K562 (cell line): ENCODE results near the gene SLC16A13. TPM values are rescaled to one million over a fixed set of nuclear protein-coding genes. Genes with fewer than 3 reads are reported as not detected.

Source experiments
- DIDO1 ChIP-seq: fragments of 450-650 bp; IDR thresholded peaks from 2 replicates; pipeline ENCODE4 v1.6.1; 2016; ENCODE audit warnings: low read depth, missing biosample characterization, missing genetic modification characterization
- ETV5 ChIP-seq: sonication (generic); formaldehyde crosslinking; IDR thresholded peaks from 2 replicates; pipeline ENCODE4 v1.4.0; 2020; ENCODE audit warnings: low read depth, mild to moderate bottlenecking, missing genetic modification reagents
- FUS ChIP-seq: fragments of 200-400 bp; formaldehyde crosslinking; optimal IDR thresholded peaks from 2 replicates; pipeline ENCODE3; 2017; ENCODE audit warnings: low read depth, low read length
- HEY1 ChIP-seq: fragments of 250-450 bp; sonication (Bioruptor Pico); IDR thresholded peaks from 2 replicates; pipeline ENCODE4 v1.5.0; 2020; ENCODE audit warnings: mild to moderate bottlenecking, moderate library complexity, borderline replicate concordance
- HMGN3 ChIP-seq: IDR thresholded peaks from 2 replicates; pipeline ENCODE4 v1.6.1; 2011; ENCODE audit warnings: borderline replicate concordance, low read depth, mild to moderate bottlenecking, mixed read lengths, low read length; ENCODE audit not compliant: insufficient read length; ENCODE audit errors: extremely low read depth
- IRF2 ChIP-seq: sonication (generic); formaldehyde crosslinking; IDR thresholded peaks from 2 replicates; pipeline ENCODE4 v1.8.1; 2022; ENCODE audit warnings: mild to moderate bottlenecking, missing genetic modification reagents
- KLF10 ChIP-seq: fragments of 250-450 bp; sonication (Bioruptor Pico); IDR thresholded peaks from 2 replicates; pipeline ENCODE4 v1.6.1; 2021; ENCODE audit warnings: matching md5 sums
- MYNN ChIP-seq, 2 experiments: sonication (generic); formaldehyde crosslinking in 1 of 2; IDR thresholded peaks; 2 replicates each; pipeline versions ENCODE4 v1.5.0 to v1.6.1; 2016 to 2020; ENCODE audit warnings: antibody characterized with exemption in 1 of 2, missing genetic modification reagents in 1 of 2
- POLR2AphosphoS5 ChIP-seq: IDR thresholded peaks from 2 replicates; pipeline ENCODE4 v1.6.1; 2011; ENCODE audit warnings: mild to moderate bottlenecking, low read depth, low read length, moderate library complexity; ENCODE audit not compliant: control insufficient read depth, insufficient read depth
- RBFOX2 ChIP-seq: fragments of 200-400 bp; formaldehyde crosslinking; IDR thresholded peaks from 2 replicates; pipeline ENCODE4 v1.6.1; 2017; ENCODE audit warnings: low read depth, mild to moderate bottlenecking, low read length, moderate library complexity
- RBM22 ChIP-seq: fragments of 200-400 bp; formaldehyde crosslinking; IDR thresholded peaks from 2 replicates; pipeline ENCODE4 v1.6.1; 2018; ENCODE audit warnings: low read length, low read depth; ENCODE audit not compliant: poor library complexity, severe bottlenecking
- RFX5 ChIP-seq: IDR thresholded peaks from 2 replicates; pipeline ENCODE4 v1.6.1; 2011; ENCODE audit warnings: low read depth, mild to moderate bottlenecking, improper control_type of control experiment, low read length
- SNIP1 ChIP-seq: fragments of 450-650 bp; IDR thresholded peaks from 2 replicates; pipeline ENCODE4 v1.7.1; 2017; ENCODE audit warnings: low read depth, mild to moderate bottlenecking
- SP1 ChIP-seq: sonication (generic); formaldehyde crosslinking; IDR thresholded peaks from 2 replicates; pipeline ENCODE4 v1.8.1; 2022; ENCODE audit warnings: mild to moderate bottlenecking, missing genetic modification reagents
- TAF9B ChIP-seq: fragments of 450-650 bp; IDR thresholded peaks from 2 replicates; pipeline ENCODE4 v1.6.1; 2018; ENCODE audit warnings: mild to moderate bottlenecking; ENCODE audit not compliant: partially characterized antibody
- TAL1 ChIP-seq: fragments of 450-650 bp; IDR thresholded peaks from 2 replicates; pipeline ENCODE4 v1.6.1; 2016; ENCODE audit warnings: mild to moderate bottlenecking
- THRAP3 ChIP-seq: fragments of 450-650 bp; IDR thresholded peaks from 2 replicates; pipeline ENCODE4 v1.6.1; 2016; ENCODE audit warnings: mild to moderate bottlenecking, inconsistent platforms, borderline replicate concordance
- ZNF253 ChIP-seq: fragments of 250-450 bp; sonication (Bioruptor Pico); conservative IDR thresholded peaks from 2 replicates; pipeline ENCODE4 v1.6.1; 2021; ENCODE audit warnings: mild to moderate bottlenecking
- ZNF431 ChIP-seq: sonication (generic); formaldehyde crosslinking; IDR thresholded peaks from 2 replicates; pipeline ENCODE4 v1.8.0; 2022; ENCODE audit warnings: mild to moderate bottlenecking, missing genetic modification reagents
- ZNF445 ChIP-seq: fragments of 250-450 bp; sonication (Bioruptor Pico); IDR thresholded peaks from 2 replicates; pipeline ENCODE4 v1.4.0; 2020; ENCODE audit warnings: low read depth, mild to moderate bottlenecking, moderate library complexity
- ZNF561 ChIP-seq: fragments of 450-650 bp; formaldehyde crosslinking; conservative IDR thresholded peaks from 2 replicates; pipeline ENCODE4 v1.4.0; 2020; ENCODE audit warnings: mild to moderate bottlenecking, moderate library complexity
- ZNF76 ChIP-seq: fragments of 250-450 bp; sonication (Bioruptor Pico); IDR thresholded peaks from 2 replicates; pipeline ENCODE4 v1.4.0; 2020; ENCODE audit warnings: mild to moderate bottlenecking, moderate library complexity, borderline replicate concordance
- polyA plus RNA-seq, 8 experiments: library from polyadenylated mRNA; depleted of rRNA in 4 of 8; stranded (reverse) in 5 of 8; unstranded in 3 of 8; fragments of >200 nt; fragmentation: Nextera tagmentation in 2 of 8; fragmentation: Illumina TruSeq in 1 of 8; extraction: Ambion mirVana in 2 of 8; extraction: Trizol in 1 of 8; gene quantifications; 2 replicates each; pipeline versions ENCODE4 v1.2.1 to v1.2.3, GENCODE V29; 2011 to 2014; ENCODE audit warnings: inconsistent platforms in 1 of 8, missing spikeins in 1 of 8
- total RNA-seq, 7 experiments: library from RNA; depleted of rRNA in 6 of 7; stranded (reverse); fragments of >200 nt in 6 of 7; fragmentation: Illumina TruSeq in 2 of 7; extraction: Trizol in 2 of 7; gene quantifications; 2 replicates each; pipeline versions ENCODE4 v1.2.1 to v1.2.3, GENCODE V29; 2011 to 2021; ENCODE audit warnings: low replicate concordance in 1 of 7
- TF ChIP-seq, protein P1 (sequence below): fragments of 450-650 bp; IDR thresholded peaks from 2 replicates; pipeline ENCODE4 v1.6.1; 2018; ENCODE audit warnings: mild to moderate bottlenecking, low read depth; ENCODE audit not compliant: partially characterized antibody
- TF ChIP-seq, protein P2 (sequence below): fragments of 250-450 bp; sonication (Bioruptor Pico); IDR thresholded peaks from 2 replicates; pipeline ENCODE4 v1.5.0; 2021
- TF ChIP-seq, protein P3 (sequence below): fragments of 450-650 bp; formaldehyde crosslinking; IDR thresholded peaks from 2 replicates; pipeline ENCODE4 v1.4.0; 2020; ENCODE audit warnings: mild to moderate bottlenecking, mixed read lengths

Gene SLC16A13
- total and polyA plus RNA-seq, 9 of the 15 experiments (the other 6 are each of a cell fraction or from before 2014, with no cell fraction given), result 0.04 to 5.6 (median 0.87) TPM

DNA sequence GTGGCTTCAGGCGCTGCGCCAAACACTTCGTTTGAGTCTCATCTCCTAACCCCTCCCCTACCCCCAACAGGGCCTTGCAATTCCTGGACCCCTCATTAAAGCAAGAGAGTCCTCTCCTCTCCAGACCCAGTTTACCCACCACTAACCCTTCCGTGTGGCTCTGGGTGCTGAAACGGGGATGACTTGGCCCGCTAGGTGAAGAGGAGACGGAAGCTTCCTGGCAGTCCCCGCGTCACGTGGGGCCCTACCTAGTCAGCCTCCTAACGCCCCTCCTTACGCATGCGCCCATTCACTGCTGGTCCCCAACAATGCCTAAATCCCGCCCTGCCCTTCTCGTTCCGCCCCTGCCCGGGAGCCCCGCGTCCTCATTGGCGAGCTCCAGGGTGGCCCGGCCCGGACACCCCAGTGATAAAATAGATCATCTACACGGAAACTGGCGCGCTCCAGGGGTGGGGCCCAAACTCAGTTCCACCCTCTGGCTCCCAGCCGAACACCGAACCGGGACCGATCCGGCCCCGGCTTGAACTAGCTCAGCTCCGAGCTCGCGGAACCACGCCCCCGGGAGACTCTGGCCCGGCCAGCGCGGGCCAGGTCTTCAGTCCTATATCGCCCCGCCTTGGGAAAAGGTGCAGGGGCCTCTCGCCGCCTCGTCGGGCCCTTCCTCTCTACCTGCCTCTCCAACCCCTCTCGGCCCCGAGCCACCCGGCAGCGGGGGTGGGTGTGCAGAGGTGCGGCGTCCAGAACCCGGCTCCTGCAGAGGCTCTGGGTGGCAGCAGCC lies at the start of gene SLC16A13 (continued):
- TF ChIP-seq, protein P1, sequence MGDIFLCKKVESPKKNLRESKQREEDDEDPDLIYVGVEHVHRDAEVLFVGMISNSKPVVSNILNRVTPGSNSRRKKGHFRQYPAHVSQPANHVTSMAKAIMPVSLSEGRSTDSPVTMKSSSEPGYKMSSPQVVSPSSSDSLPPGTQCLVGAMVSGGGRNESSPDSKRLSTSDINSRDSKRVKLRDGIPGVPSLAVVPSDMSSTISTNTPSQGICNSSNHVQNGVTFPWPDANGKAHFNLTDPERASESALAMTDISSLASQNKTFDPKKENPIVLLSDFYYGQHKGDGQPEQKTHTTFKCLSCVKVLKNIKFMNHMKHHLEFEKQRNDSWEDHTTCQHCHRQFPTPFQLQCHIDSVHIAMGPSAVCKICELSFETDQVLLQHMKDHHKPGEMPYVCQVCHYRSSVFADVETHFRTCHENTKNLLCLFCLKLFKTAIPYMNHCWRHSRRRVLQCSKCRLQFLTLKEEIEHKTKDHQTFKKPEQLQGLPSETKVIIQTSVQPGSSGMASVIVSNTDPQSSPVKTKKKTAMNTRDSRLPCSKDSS, result no peak
- TF ChIP-seq ZNF431, result no peak
- TF ChIP-seq POLR2AphosphoS5, result peak; percentile 84
- no peak; the same call in 1 of the 2 replicates for TF ChIP-seq ETV5
- no peak for TF ChIP-seq RBM22
- TF ChIP-seq TAF9B, result peak; percentile 29
- TF ChIP-seq IRF2, result no peak
- no peak for TF ChIP-seq RFX5
- TF ChIP-seq, protein P2, sequence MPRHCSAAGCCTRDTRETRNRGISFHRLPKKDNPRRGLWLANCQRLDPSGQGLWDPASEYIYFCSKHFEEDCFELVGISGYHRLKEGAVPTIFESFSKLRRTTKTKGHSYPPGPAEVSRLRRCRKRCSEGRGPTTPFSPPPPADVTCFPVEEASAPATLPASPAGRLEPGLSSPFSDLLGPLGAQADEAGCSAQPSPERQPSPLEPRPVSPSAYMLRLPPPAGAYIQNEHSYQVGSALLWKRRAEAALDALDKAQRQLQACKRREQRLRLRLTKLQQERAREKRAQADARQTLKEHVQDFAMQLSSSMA (CRISPR knock-in tag), result no peak
- TF ChIP-seq ZNF76 (CRISPR knock-in tag), result no peak
- TF ChIP-seq KLF10 (CRISPR knock-in tag), result no peak
- no peak for TF ChIP-seq ZNF561 (CRISPR knock-in tag)
- TF ChIP-seq ZNF253 (CRISPR knock-in tag), result no peak
- no peak for TF ChIP-seq HMGN3
- TF ChIP-seq SNIP1, result no peak
- TF ChIP-seq, protein P3, sequence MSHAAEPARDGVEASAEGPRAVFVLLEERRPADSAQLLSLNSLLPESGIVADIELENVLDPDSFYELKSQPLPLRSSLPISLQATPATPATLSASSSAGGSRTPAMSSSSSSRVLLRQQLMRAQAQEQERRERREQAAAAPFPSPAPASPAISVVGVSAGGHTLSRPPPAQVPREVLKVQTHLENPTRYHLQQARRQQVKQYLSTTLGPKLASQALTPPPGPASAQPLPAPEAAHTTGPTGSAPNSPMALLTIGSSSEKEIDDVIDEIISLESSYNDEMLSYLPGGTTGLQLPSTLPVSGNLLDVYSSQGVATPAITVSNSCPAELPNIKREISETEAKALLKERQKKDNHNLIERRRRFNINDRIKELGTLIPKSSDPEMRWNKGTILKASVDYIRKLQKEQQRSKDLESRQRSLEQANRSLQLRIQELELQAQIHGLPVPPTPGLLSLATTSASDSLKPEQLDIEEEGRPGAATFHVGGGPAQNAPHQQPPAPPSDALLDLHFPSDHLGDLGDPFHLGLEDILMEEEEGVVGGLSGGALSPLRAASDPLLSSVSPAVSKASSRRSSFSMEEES (CRISPR knock-in tag), result peak; percentile 78
- TF ChIP-seq HEY1 (CRISPR knock-in tag), result no peak
- TF ChIP-seq DIDO1, result no peak
- peak; percentile 78 for TF ChIP-seq RBFOX2
- TF ChIP-seq FUS, result no peak
- TF ChIP-seq SP1 (CRISPR knock-in tag), result 0 out of 2 replicates have a peak, but pooled peaks have one; percentile 30
- TF ChIP-seq MYNN (IDR thresholded peaks at IDR 0.05), result no peak
- TF ChIP-seq MYNN (CRISPR knock-in tag; IDR thresholded peaks at IDR 0.05), result no peak
- TF ChIP-seq TAL1, result no peak
- no peak for TF ChIP-seq ZNF445 (CRISPR knock-in tag)
- no peak for TF ChIP-seq THRAP3
